ENCODE measurements around the gene RNF175. TPM values are rescaled to one million over a fixed set of nuclear protein-coding genes. Genes with fewer than 3 reads are reported as not detected.

Gene RNF175
- polyA plus RNA-seq, 1 experiment, result not detected

DNA sequence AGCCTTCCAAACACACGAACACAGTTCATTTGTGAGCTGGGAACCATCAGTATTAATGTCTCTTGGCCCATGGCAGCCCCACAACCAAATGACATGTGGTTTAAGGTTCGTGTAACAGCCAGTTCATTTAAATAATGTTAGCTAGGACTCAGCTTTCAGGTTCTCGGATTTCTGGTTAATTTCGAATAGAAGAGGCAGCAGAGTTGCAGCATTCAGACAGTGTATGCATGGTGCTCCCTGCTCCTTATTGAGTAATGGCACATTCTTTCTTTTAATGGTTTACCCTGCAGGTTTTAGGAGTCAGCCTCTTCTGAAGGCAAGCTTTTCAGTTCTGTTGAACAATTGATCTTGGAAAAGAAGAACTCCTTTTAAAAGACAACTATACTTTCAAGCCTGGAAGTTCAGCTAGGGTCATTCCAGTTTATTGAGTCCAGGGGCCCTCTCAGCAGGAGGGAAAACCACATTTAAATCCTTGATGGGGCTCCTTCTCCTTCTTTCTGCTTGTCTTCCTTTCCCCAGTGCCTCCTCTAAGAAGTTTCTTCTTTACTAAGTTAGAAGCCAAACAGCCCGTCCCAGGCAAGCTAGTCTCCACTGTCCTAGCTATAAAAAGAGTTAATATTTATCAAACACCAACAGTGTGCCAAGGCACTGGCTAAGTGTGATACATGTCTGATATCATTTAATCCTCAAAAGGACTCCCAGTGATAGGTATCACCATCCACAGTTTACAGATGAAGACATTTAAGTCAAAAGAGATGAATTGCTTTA lies 5.0 kb upstream of the RNF175 start:
- H3K4me3 ChIP-seq (ENCODE audit: low read depth, low read length), result no peak overlapping the region
- CTCF ChIA-PET, result interaction anchor here (1.6 kb wide), 1 partner anchor 15 kb away, joined by 7 read pairs; no protein-coding TSS in a partner anchor
- TF ChIP-seq, protein P1, sequence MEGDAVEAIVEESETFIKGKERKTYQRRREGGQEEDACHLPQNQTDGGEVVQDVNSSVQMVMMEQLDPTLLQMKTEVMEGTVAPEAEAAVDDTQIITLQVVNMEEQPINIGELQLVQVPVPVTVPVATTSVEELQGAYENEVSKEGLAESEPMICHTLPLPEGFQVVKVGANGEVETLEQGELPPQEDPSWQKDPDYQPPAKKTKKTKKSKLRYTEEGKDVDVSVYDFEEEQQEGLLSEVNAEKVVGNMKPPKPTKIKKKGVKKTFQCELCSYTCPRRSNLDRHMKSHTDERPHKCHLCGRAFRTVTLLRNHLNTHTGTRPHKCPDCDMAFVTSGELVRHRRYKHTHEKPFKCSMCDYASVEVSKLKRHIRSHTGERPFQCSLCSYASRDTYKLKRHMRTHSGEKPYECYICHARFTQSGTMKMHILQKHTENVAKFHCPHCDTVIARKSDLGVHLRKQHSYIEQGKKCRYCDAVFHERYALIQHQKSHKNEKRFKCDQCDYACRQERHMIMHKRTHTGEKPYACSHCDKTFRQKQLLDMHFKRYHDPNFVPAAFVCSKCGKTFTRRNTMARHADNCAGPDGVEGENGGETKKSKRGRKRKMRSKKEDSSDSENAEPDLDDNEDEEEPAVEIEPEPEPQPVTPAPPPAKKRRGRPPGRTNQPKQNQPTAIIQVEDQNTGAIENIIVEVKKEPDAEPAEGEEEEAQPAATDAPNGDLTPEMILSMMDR (IDR thresholded peaks at IDR 0.05; ENCODE audit: low read depth, low read length), result no peak
- POLR2A ChIA-PET, result no interaction called here
- no peak overlapping the region for H3K27ac ChIP-seq (ENCODE audit: low read depth, low read length)
- no peak for DNase-seq (ENCODE audit: low read depth, low spot score)
- no peaks in the 10 kb centered on the region for H3K9me3 ChIP-seq (ENCODE audit: control insufficient read depth, insufficient read depth, low read length)
- H3K27me3 ChIP-seq (ENCODE audit: control insufficient read depth, insufficient read depth, low read length), result peaks cover 15% of the 10 kb centered on the region

- TF ChIP-seq, protein P1 (IDR thresholded peaks at IDR 0.05; ENCODE audit: low read depth, low read length), result 0 out of 2 replicates have a peak, but pooled peaks have one; percentile 19
- CTCF ChIA-PET, result interaction anchor here (1.6 kb wide), 1 partner anchor 13 kb away, joined by 7 read pairs; no protein-coding TSS in a partner anchor
- POLR2A ChIA-PET, result no interaction called here
These were observed 3.6 kb upstream of the RNF175 start for GRCh38 chr4:153763404-153763803.

DNA sequence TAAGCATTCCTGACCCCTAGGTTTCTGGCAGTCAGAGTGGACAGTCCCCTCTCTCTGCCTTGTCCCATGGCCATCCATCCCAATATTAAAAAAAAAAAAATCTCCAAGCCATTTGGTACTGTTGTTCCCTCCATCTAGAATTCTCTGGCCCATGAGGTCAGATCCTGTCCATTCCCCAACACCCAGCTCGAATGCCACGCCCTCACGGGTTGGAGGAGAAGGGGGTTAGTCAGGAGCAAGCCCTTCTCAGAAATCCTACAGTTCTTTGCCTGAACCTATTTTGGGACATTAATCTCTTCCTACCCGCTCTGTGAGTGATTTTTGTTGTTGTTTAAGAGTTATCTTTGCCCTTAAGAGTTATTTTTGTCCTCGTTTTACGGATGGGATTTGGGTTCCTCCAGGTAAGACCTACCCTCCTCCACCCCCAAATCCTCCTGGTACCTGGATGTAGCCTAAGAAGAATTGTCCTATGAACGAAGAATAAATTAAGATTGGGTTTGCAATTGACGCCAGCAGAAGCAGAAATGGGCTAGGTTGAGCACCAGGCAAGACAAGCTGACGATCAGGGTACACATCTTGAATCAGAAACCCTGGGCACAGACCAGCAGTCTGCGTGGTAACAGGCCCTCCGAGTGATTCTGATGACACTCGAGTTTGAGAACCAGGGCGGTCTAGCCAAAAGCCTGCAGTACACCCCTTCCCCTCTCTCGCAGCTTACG lies 977 bp downstream of the RNF175 start:
- H3K4me3 ChIP-seq (ENCODE audit: low read depth, low read length), result no peak overlapping the region
- ChIA-PET POLR2A (no interaction called here), CTCF (no interaction called here)
- peaks cover 25% of the 10 kb centered on the region for H3K27me3 ChIP-seq (ENCODE audit: control insufficient read depth, insufficient read depth, low read length)
- TF ChIP-seq, protein P1 (IDR thresholded peaks at IDR 0.05; ENCODE audit: low read depth, low read length), result no peak
- H3K9me3 ChIP-seq (ENCODE audit: control insufficient read depth, insufficient read depth, low read length), result no peaks in the 10 kb centered on the region
- H3K27ac ChIP-seq (ENCODE audit: low read depth, low read length), result no peak overlapping the region
- DNase-seq (ENCODE audit: low read depth, low spot score), result no peak

More at GRCh38 chr4:153763404-153763803, 3.6 kb upstream of the RNF175 start:
- no peak for DNase-seq (ENCODE audit: low read depth, low spot score)
- H3K27ac ChIP-seq (ENCODE audit: low read depth, low read length), result no peak overlapping the region
- peaks cover 22% of the 10 kb centered on the region for H3K27me3 ChIP-seq (ENCODE audit: control insufficient read depth, insufficient read depth, low read length)
- no peaks in the 10 kb centered on the region for H3K9me3 ChIP-seq (ENCODE audit: control insufficient read depth, insufficient read depth, low read length)
- no peak overlapping the region for H3K4me3 ChIP-seq (ENCODE audit: low read depth, low read length)

DNA sequence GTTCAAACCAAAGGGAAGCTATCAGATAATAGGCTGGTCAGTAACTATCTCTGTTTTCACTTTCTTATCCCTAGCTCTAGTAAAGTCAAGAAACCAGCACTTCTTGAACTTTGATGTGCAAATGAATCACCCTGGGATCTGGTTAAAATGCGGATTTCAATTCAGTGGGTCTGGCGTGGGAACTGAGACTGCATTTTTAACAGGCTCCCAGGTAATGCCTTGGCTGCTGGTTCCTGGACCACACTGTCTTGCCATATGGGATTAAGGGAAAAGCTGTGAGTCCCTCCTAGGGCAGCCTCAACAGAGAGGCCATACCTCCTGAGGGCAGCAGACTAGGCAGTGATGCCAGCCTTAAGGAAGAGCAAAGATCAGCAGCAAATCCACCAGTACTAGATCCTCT lies 1.7 kb downstream of the RNF175 start:
- POLR2A ChIA-PET, result no interaction called here
- DNase-seq (ENCODE audit: low read depth, low spot score), result no peak
- H3K9me3 ChIP-seq (ENCODE audit: control insufficient read depth, insufficient read depth, low read length), result no peaks in the 10 kb centered on the region
- no peak overlapping the region for H3K4me3 ChIP-seq (ENCODE audit: low read depth, low read length)
- TF ChIP-seq, protein P1 (IDR thresholded peaks at IDR 0.05; ENCODE audit: low read depth, low read length), result no peak
- no peak overlapping the region for H3K27ac ChIP-seq (ENCODE audit: low read depth, low read length)
- H3K27me3 ChIP-seq (ENCODE audit: control insufficient read depth, insufficient read depth, low read length), result peaks cover 25% of the 10 kb centered on the region
- CTCF ChIA-PET, result no interaction called here

DNA sequence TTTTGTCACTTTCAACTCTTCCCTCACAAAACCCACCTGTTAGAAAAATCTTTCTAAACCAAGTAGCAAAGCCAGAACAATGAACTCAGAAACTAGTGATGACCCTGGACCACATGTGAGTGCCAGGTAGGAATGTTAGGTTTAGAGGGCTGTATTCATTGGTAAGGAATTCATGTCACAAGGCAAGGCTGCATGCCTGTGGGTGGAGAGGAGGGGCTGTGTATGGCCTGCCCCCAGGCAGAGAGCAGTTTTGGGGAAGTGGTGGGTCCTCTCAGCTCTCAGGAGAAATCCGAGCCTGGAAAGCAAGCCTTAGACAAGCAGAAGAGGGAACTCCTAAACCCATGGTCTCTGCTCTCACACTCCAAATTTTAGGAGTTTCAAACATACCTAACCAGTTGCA lies 2.4 kb downstream of the RNF175 start:
- H3K27ac ChIP-seq (ENCODE audit: low read depth, low read length), result no peak overlapping the region
- no peaks in the 10 kb centered on the region for H3K9me3 ChIP-seq (ENCODE audit: control insufficient read depth, insufficient read depth, low read length)
- POLR2A ChIA-PET, result no interaction called here
- CTCF ChIA-PET, result no interaction called here
- TF ChIP-seq, protein P1 (IDR thresholded peaks at IDR 0.05; ENCODE audit: low read depth, low read length), result no peak
- peaks cover 25% of the 10 kb centered on the region for H3K27me3 ChIP-seq (ENCODE audit: control insufficient read depth, insufficient read depth, low read length)
- no peak for DNase-seq (ENCODE audit: low read depth, low spot score)
- no peak overlapping the region for H3K4me3 ChIP-seq (ENCODE audit: low read depth, low read length)

Data from AG04450 (cell line).